Astrocyte (in vitro differentiated cells and primary cell): ENCODE results near the gene EPHA2. TPM values are rescaled to one million over a fixed set of nuclear protein-coding genes. Genes with fewer than 3 reads are reported as not detected.

Experiments used
- DNase-seq: peaks from one replicate; pipeline ENCODE4 v3.0.0-alpha.2; 2010; ENCODE audit warnings: low read depth
- FAIRE-seq: peaks from 2 replicates; lab custom pipeline; 2011; peaks lifted over from hg19 to GRCh38; lab: Jason Lieb, UNC
- H2AFZ ChIP-seq: 2 replicates; pipeline ENCODE4 v1.6.0; 2012; ENCODE audit warnings: low read depth, low read length, inconsistent platforms
- H3K27ac ChIP-seq: 2 replicates; pipeline ENCODE4 v1.5.1; 2011; ENCODE audit warnings: low read depth, low read length, inconsistent platforms
- H3K27me3 ChIP-seq: 2 replicates; pipeline ENCODE4 v1.6.0; 2011; ENCODE audit warnings: low read length, inconsistent platforms; ENCODE audit not compliant: insufficient read depth
- H3K36me3 ChIP-seq: 2 replicates; pipeline ENCODE4 v1.5.1; 2011; ENCODE audit warnings: low read length, inconsistent platforms; ENCODE audit not compliant: insufficient read depth
- H3K4me1 ChIP-seq: 2 replicates; pipeline ENCODE4 v1.5.1; 2011; ENCODE audit warnings: low read length, inconsistent platforms; ENCODE audit not compliant: insufficient read depth
- H3K4me2 ChIP-seq: 2 replicates; pipeline ENCODE4 v1.6.0; 2012; ENCODE audit warnings: low read length, inconsistent platforms
- H3K4me3 ChIP-seq: 2 replicates; pipeline ENCODE4 v1.5.1; 2011; ENCODE audit warnings: low read depth, mild to moderate bottlenecking, low read length, inconsistent platforms; ENCODE audit not compliant: insufficient read depth
- H3K79me2 ChIP-seq: 2 replicates; pipeline ENCODE4 v1.6.0; 2012; ENCODE audit warnings: mild to moderate bottlenecking, low read length, inconsistent platforms; ENCODE audit not compliant: insufficient read depth
- H3K9ac ChIP-seq: 2 replicates; pipeline ENCODE4 v1.6.0; 2012; ENCODE audit warnings: mild to moderate bottlenecking, low read length, inconsistent platforms
- H3K9me3 ChIP-seq: 2 replicates; pipeline ENCODE4 v1.5.1; 2012; ENCODE audit warnings: low read depth, mild to moderate bottlenecking, low read length, inconsistent platforms; ENCODE audit not compliant: insufficient read depth
- H4K20me1 ChIP-seq: 2 replicates; pipeline ENCODE4 v1.6.0; 2012; ENCODE audit warnings: low read length, inconsistent platforms; ENCODE audit not compliant: insufficient read depth
- H3K27ac Mint-ChIP-seq: one replicate; pipeline ENCODE4 v1.8.0; 2021; ENCODE audit warnings: mild to moderate bottlenecking, mixed read lengths; ENCODE audit not compliant: unreplicated experiment
- H3K27me3 Mint-ChIP-seq: one replicate; pipeline ENCODE4 v1.8.0; 2021; ENCODE audit warnings: low read depth, mixed read lengths; ENCODE audit not compliant: unreplicated experiment
- H3K36me3 Mint-ChIP-seq: one replicate; pipeline ENCODE4 v1.8.0; 2021; ENCODE audit warnings: low read depth, mixed read lengths; ENCODE audit not compliant: unreplicated experiment
- H3K4me1 Mint-ChIP-seq: one replicate; pipeline ENCODE4 v1.8.0; 2021; ENCODE audit warnings: low read depth, mixed read lengths; ENCODE audit not compliant: unreplicated experiment
- H3K4me3 Mint-ChIP-seq: one replicate; pipeline ENCODE4 v1.8.0; 2021; ENCODE audit warnings: mild to moderate bottlenecking, moderate library complexity, mixed read lengths; ENCODE audit not compliant: unreplicated experiment
- H3K9me3 Mint-ChIP-seq: one replicate; pipeline ENCODE4 v1.8.0; 2021; ENCODE audit warnings: mild to moderate bottlenecking, mixed read lengths; ENCODE audit not compliant: unreplicated experiment
- EZH2 ChIP-seq: IDR thresholded peaks from 2 replicates; pipeline ENCODE4 v1.6.1; 2012; ENCODE audit warnings: mild to moderate bottlenecking, low read length, inconsistent platforms; ENCODE audit not compliant: insufficient read depth
- total RNA-seq: library from RNA; stranded (reverse); gene quantifications from 2 replicates; pipeline ENCODE4 v1.2.1, GENCODE V29; 2021
- TF ChIP-seq, protein P1 (sequence below): IDR thresholded peaks from 2 replicates; pipeline ENCODE4 v1.5.1; 2011; ENCODE audit warnings: low read depth, mild to moderate bottlenecking, inconsistent platforms, low read length, moderate library complexity; ENCODE audit not compliant: insufficient read depth

The EPHA2 gene
- total RNA-seq, 1 donor from 2014 or later, result 140 TPM

- Histone ChIP-seq H3K9me3 (no peaks in the 10 kb centered on the region), H2AFZ (no peak overlapping the region), H3K36me3 (no peaks in the 10 kb centered on the region), H4K20me1 (no peaks in the 10 kb centered on the region), H3K9ac (no peak overlapping the region), H3K27me3 (no peaks in the 10 kb centered on the region), H3K27ac (no peak overlapping the region), H3K4me1 (peaks cover 1% of the 10 kb centered on the region), H3K4me3 (no peak overlapping the region), H3K4me2 (no peak overlapping the region), H3K79me2 (no peaks in the 10 kb centered on the region)
- FAIRE-seq, result no peak
- TF ChIP-seq, protein P1, sequence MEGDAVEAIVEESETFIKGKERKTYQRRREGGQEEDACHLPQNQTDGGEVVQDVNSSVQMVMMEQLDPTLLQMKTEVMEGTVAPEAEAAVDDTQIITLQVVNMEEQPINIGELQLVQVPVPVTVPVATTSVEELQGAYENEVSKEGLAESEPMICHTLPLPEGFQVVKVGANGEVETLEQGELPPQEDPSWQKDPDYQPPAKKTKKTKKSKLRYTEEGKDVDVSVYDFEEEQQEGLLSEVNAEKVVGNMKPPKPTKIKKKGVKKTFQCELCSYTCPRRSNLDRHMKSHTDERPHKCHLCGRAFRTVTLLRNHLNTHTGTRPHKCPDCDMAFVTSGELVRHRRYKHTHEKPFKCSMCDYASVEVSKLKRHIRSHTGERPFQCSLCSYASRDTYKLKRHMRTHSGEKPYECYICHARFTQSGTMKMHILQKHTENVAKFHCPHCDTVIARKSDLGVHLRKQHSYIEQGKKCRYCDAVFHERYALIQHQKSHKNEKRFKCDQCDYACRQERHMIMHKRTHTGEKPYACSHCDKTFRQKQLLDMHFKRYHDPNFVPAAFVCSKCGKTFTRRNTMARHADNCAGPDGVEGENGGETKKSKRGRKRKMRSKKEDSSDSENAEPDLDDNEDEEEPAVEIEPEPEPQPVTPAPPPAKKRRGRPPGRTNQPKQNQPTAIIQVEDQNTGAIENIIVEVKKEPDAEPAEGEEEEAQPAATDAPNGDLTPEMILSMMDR, result no peak
- no peak for TF ChIP-seq EZH2
- H3K4me3 Mint-ChIP-seq, result no peak overlapping the region
- no peak overlapping the region for H3K27ac Mint-ChIP-seq
- peaks cover 5% of the 10 kb centered on the region for H3K36me3 Mint-ChIP-seq
- H3K27me3 Mint-ChIP-seq, result peaks cover 7% of the 10 kb centered on the region
- no peak for DNase-seq
- peaks cover 3% of the 10 kb centered on the region for H3K9me3 Mint-ChIP-seq
- H3K4me1 Mint-ChIP-seq, result peaks cover 4% of the 10 kb centered on the region
These were observed 39.6 kb upstream of the EPHA2 start for GRCh38 chr1:16195518-16195905.

- Histone ChIP-seq H4K20me1 (no peaks in the 10 kb centered on the region), H3K4me3 (no peak overlapping the region), H3K4me1 (peaks cover 12% of the 10 kb centered on the region), H3K27ac (no peak overlapping the region), H3K36me3 (no peaks in the 10 kb centered on the region), H2AFZ (no peak overlapping the region), H3K4me2 (no peak overlapping the region), H3K9ac (no peak overlapping the region), H3K79me2 (no peaks in the 10 kb centered on the region), H3K27me3 (no peaks in the 10 kb centered on the region), H3K9me3 (no peaks in the 10 kb centered on the region)
- H3K36me3 Mint-ChIP-seq, result no peaks in the 10 kb centered on the region
- no peak for FAIRE-seq
- no peak overlapping the region for H3K27ac Mint-ChIP-seq
- peaks cover 6% of the 10 kb centered on the region for H3K27me3 Mint-ChIP-seq
- peaks cover 3% of the 10 kb centered on the region for H3K9me3 Mint-ChIP-seq
- H3K4me1 Mint-ChIP-seq, result peaks cover 6% of the 10 kb centered on the region
- H3K4me3 Mint-ChIP-seq, result no peak overlapping the region
- no peak for TF ChIP-seq EZH2
- TF ChIP-seq, protein P1, result no peak
- DNase-seq, result no peak
These were observed 36.2 kb upstream of the EPHA2 start for GRCh38 chr1:16191916-16192546.

DNA sequence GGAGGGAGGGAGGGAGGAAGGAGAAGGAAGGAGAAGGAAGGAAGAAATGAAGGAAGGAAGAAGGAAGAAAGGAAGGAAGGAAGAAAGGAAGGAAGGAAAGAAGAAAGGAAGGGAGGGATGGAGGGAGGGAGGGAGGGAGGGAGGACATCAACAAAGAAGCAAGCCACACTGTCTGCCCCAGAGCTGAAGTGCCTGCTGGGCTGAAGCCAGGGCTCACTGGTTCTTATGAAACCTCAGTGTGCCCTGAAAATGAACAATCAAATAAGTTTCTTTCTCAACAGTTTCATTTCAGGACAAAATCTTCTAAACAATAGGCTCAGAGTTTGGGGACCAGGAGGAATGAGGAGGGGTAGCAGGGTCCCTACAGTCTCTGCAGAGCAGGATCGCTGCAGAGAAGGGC lies 35.4 kb upstream of the EPHA2 start:
- H3K9ac ChIP-seq, result no peak overlapping the region
- H3K36me3 ChIP-seq, result no peaks in the 10 kb centered on the region
- Mint-ChIP-seq H3K27me3 (peaks cover 6% of the 10 kb centered on the region), H3K9me3 (peaks cover under 1% of the 10 kb centered on the region), H3K4me1 (peaks cover 6% of the 10 kb centered on the region), H3K36me3 (no peaks in the 10 kb centered on the region), H3K4me3 (no peak overlapping the region), H3K27ac (no peak overlapping the region)
- DNase-seq (no peak), FAIRE-seq (no peak)
- no peaks in the 10 kb centered on the region for H4K20me1 ChIP-seq
- no peaks in the 10 kb centered on the region for H3K9me3 ChIP-seq
- H3K4me1 ChIP-seq, result peaks cover 12% of the 10 kb centered on the region
- no peak overlapping the region for H2AFZ ChIP-seq
- H3K4me3 ChIP-seq, result no peak overlapping the region
- H3K27me3 ChIP-seq, result no peaks in the 10 kb centered on the region
- H3K79me2 ChIP-seq, result no peaks in the 10 kb centered on the region
- H3K27ac ChIP-seq, result no peak overlapping the region
- no peak overlapping the region for H3K4me2 ChIP-seq
- TF ChIP-seq EZH2, result no peak
- TF ChIP-seq, protein P1, result no peak
